Activated naive CD4-positive, alpha-beta T cell treated with Interleukin-2 at 50 U/mL for 16 hours (primary cell): ENCODE measurements around the gene EXOC7.
A peak's percentile ranks its signal among the peaks of the same experiment; 100 is the strongest.

Source experiments
- DNase-seq: peaks from one replicate; pipeline ENCODE4 v3.0.0-alpha.2; 2020

Gene EXOC7

DNA sequence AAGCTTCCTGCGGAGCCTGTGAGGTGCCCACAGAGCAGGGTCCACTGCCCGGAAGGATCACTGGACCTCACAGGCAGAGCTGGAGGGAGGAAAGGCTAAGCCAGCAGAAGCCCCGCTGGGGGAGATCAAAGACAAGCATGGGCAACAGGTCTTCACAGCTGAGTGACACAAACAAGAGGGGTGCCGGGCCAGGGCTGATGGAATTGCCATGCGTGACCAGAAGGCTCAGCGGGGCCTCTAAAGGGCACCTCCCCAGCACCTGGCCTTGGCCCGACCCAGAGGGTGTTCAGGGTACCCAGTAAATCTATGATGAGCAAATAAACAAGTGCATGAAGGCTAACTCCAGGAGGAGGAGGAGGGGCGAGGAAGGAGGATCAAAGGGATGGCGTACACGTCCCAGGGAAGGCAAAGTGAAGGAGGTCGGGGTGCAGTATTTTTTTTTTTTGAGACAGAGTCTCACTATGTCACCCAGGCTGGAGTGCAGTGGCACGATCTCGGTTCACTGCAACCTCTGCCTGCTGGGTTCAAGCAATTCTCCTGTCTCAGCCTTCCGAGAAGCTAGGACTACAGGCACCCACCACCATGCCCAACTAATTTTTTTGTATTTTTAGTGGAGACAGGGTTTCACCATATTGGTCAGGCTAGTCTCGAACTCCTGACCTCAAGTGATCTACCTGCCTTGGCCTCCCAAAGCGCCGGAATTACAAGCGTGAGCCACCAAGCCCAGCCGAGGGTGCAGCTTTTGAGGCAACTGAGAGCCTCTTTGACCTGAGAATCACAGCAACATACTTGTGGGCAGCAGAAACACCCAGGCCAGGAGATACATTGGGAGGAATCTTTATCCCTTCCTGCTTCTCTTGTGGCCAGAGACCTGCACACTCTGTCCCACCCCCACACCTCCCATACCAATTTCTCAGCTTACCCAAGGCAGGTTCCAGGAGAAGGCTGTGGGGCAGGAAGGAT is 16.1 kb upstream of the EXOC7 start:
- DNase-seq = no peak

DNA sequence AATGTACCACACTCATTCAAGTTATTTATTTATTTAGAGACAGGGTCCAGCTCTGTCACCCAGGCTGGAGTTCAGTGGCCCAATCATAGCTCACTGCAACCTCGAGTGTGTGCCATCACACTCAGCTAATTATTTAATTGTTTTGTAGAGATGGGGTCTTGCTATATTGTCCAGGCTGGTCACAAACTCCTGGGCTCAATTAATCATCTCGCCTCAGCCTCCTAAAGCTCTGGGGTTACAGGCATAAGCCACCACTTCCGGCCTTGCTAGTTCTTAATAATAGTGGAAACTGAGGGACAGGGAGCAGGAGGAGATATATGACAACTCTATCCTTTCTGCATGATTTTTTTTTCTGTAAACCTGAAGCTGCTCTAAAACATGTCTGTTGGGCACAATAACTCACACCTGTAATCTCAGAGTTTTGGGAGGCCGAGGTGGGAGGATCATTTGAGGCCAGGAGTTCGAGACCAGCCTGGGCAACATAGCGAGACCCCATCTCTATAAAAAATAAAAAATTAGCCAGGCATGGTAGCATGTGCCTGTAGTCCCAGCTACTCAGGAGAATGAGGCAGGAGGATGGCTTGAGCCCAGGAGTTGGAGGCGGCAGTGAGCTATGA is 11.7 kb upstream of the EXOC7 start:
- no peak for DNase-seq

DNA sequence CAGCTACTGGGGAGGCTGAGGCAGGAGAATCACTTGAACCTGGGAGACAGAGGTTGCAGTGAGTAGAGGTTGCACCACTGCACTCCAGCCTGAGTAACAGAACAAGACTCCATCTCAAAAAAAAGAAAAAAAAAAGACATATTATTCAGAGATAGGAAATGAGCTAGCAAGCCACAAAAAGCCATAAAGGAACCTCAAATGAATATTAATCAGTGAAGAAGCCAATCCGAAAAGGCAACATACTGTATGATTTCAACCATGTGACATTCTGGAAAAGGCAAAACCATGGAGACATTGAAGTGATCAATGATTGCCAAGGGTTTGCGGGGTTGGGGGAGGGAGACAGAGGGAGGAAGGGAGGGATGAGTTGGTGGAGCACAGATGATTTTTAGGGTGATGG is 8.4 kb upstream of the EXOC7 start:
- DNase-seq = no peak

GRCh38 chr17:76107509-76107908 is 3.9 kb upstream of the EXOC7 start:
- DNase-seq = no peak

DNA sequence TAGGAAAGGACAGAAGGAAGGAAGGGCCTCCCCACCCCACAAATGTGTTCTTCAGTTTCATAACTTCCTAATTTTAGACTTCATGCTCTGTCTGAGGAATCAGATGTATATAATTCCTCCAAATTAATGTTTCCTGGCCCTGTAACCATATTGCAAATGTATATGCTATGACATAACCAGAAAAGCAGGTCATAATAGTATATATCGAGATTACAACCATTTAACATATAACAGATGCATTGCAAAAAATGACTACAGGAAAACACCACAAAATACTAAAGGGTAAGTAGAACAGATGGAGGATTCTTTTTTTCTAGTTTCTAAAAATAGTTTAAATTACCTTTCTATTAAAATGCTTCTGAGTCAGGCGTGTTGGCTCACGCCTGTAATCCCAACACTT is 3.1 kb upstream of the EXOC7 start:
- DNase-seq = no peak

DNA sequence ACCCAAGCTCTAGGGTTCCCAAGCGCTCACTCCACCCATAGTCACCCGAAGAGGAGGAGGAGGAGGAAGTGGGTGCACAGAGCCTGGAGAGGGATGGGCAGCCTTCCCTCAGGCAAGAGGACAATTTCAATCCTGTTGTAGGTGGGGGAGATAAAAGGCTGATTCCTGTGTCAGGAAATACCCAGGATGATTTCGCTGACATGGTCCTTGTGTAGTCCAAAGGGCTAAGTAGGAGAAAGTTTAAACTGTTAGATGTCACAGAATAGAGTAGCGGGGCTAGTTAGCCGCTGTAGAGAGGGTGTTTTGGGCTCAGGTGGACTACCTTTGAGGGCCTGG is 1.3 kb upstream of the EXOC7 start:
- no peak for DNase-seq

DNA sequence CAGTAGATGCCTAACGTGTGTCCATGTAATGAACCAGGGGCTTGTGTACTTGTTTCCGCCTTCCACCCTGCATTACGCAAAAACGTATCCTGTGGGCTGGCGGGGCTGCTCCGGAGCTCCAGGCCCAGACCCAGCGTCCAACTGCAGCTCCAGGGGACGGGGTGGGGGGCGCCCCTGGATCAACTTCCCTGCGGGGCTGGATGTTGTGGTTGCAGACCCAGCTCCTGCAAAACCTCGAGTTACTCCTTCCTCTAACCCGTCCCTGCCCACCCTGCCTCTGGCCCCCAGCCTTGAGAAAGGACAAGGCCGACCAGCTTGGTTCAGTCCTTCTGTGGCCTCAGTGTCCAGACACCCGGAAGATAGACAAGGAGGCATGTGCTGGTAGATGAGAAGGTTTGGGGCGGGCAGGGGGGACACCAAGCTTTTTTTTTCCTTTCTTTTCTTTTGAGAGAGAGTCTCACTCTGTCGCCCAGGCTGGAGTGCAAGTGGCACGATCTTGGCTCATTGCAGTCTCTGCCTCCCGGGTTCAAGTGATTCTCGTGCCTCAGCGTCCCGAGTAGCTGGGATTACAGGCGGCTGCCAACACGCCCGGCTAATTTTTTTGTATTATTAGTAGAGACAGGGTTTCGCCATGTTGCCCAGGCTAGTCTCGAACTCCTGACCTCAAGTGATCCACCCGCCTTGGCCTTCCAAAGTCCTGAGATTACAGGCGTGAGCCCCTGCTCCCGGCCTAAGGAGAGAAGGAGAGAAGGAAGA is 731 bp upstream of the EXOC7 start:
- no peak for DNase-seq

- no peak for DNase-seq
Measured at GRCh38 chr17:76102944-76103273, 678 bp downstream of the EXOC7 start.

DNA sequence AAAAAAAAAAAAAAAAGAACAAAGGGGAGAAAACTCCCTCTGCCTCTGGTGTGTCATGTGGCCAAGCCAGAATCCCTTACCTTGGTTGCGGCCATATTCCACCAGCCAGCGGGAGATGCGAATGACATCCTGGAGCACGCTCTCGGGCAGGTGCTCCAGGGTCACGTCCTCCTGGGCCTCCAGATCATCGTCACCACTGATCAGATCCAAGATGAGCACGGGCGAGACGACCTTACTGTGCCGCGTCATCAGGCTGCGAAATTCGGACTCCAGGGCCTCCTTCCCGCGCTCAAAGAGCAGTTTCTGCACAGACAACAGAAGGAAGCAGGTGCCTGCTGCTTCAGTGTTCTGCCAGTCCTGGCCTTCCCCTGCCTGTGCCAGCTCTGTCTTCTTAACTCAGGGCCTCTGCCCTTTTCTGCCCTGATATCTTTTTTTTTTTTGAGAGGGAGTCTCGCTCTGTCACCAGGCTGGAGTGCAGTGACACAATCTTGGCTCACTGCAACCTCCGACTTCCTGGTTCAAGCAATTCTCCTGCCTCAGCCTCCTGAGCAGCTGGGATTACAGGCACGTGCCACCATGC is 5.8 kb downstream of the EXOC7 start:
- no peak for DNase-seq

DNA sequence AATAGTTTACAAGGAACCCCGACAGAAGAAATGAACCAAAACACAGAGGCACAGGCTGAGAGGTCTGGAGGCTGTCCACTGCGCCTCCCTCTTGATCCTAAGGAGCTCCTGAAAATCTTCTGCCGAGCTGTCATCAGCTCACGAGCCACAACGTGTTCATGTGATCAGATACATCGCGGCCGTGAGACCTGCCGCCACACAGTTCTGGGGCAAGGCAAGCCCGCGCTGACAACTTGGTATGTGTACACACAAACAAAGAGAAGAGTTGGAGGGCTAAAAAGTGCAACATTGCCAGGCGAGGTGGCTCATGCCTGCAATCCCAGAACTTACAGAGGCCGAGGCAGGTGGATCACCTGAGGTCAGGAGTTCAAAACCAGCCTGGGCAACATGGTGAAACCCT is 7.6 kb downstream of the EXOC7 start:
- no peak for DNase-seq

GRCh38 chr17:76094046-76094445 is 9.5 kb downstream of the EXOC7 start:
- no peak for DNase-seq

DNA sequence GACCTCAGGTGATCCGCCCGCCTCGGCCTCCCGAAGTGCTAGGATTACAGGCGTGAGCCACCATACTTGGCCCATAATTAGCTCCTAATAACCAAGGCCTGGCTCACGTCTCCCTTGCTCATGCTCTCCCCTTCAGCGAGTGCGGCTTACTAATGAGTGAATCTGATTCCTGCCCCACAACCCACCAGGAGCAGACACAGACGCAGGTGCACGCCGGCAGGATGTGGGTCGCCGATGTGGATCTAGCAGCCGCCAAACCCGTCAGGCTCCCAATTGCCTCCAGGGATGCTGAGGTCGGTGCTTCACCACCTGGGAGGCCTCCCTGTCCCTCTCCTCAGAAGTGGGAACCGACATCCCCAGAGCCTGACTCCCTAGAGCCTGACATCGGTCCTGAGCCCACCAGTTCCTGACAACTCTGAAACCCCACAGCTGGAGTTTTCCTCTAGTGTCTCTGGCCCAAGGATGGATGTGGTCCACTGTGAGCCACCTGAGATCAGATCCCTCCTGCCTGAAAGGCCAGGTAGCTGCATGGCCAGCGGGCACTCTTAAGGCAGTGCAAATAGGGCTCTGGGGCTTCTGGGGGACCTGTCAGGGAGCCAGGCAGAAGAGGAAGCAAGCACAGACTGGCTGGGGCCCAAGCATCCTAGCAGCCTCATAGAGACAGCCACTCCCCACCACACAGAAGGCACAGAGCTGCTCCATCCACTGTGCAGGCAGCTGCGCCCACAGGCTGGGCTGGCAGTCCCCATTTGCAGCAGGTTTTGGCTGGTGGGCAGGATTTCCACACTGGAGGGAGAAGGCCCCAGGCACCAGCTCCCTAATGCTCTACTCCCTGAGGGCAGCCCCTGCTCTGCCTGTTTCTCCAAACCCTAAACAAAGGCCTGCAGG is 10.8 kb downstream of the EXOC7 start:
- no peak for DNase-seq

- peak; percentile 21 for DNase-seq
Measured at GRCh38 chr17:76091526-76092286, 11.9 kb downstream of the EXOC7 start.

GRCh38 chr17:76090517-76091129 is 13.0 kb downstream of the EXOC7 start:
- DNase-seq = no peak

DNA sequence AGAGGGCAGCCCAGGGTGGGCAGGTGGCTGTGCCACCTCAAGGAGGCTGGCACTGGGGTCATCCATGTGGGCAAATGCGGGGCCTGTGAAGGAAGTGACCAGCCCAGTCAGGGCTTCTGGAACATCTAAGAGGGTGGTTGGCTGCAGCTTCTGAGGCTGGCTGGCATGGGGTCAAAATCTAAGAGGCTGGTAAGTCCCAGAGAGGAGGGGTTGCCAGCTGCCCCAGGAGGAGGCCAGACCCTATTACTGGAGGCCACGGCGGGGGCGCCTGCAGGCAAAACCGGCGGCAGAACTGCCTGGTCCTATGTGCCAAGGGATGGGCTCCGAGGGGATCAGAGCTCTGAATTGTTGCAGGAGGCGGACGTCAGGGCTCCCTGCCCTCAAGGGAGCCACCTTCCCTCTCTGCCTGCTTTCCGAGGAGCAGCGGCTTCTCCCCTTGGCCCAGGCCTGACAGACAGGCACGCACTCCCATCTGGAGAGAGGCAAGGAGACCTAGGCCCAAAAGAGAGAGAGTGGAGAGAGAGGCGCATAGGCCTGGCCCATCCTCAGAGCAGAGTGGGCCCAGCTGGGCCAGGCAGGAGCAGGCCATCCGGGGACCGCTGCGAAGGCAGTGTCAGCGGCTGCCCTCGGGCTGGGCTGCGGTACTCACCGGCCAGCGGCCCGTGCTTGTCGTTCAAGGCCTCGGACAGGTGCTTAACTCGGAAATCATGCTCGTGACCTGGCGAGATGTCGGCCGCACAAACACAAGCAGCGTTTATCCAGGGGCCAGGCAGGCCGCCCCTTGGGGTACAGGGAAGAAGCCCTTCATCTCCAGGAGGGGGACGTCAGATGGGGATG is 13.7 kb downstream of the EXOC7 start:
- DNase-seq = no peak

GRCh38 chr17:76088868-76089576 is 14.6 kb downstream of the EXOC7 start:
- DNase-seq = no peak

DNA sequence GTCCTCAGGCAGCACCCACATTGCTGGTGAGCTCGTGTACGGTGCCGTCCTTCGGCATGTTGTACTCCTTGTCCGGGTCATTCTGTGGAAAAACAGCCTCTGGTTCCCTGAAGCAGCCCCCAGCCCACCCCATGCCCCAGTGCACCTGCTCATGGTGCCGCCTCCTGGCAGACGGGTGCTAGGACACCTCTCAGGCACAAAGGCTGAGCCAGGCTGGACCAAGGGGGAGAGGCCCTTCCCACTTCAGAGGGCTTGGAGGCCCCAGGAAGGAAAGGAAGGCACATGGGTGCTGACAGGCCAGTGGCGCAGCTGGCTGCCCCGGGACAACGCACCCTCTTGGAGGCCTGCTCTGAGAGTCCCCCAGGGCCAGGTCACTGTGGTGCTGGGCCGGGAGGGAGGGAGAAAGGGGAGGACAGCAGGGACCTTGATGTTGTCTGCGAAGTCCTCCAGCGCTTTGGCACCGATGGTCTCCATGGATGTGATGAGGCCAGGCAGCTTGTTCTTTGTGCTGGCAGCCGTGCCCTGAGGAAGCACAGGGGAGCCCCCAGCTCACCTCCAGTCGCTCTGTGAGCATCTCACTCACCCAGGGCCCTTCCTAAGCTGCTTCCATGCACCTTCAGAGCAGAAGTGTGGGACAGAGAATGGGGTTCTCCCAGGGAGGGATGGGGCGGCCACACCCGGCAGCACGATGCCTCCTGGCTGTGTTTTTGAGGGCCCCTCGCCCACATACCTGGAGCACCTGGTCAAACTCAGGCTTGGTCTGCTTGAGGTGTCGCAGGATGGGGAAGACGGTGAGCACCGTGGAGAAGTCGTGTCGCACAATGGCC is 15.3 kb downstream of the EXOC7 start:
- DNase-seq = no peak

DNA sequence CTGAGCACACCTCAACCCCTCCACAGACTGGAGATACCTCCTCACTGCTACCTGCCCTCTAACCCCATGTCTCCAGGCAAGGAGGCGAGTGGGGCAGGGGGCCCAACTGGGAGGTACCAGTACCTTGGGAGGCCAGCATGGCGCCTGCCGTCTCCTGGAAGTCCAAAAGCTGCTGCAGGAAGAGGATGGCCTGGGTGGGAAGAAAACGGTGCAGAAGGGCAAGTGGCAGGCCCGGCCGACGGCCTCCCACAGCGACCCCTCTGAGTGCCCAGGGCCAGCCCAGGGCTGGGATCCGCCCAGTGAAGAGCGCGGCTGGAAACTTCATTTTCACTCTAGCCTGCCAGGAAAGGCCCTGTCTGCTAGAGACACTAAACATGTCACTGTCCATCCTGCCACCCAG is 16.1 kb downstream of the EXOC7 start:
- no peak for DNase-seq

DNA sequence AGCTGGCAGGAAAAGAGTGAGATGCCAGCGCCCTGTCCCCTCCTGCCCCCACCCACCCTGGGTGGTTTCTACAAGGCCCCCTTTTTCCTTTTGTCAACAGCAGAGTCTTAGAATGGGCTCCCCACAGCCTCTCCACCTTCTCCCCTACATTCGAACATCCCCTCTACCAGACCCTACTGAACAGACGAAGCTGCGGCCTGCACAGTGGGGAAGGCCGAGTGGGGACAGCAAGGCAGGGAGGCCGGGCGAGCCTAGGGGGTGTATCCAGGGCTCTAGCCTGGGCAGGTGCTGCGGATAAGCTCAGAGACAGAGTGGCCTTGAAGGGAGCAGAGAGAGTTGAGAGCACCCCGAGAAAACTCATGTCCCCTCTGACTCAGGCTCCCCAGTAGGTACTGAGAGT is 17.2 kb downstream of the EXOC7 start:
- no peak for DNase-seq
